DOHH2 (cell line): Measurements from ENCODE around the gene ASMTL.
"Not testable (repeated sequence)": the region's sequence is repeated elsewhere in the genome, so short reads cannot be mapped to it uniquely, and the experiment has no call there.

ENCODE experiments used
- EZH2phosphoT487 ChIP-seq: fragments of 200-600 bp; sonication (generic); IDR thresholded peaks from 2 replicates; pipeline ENCODE4 v1.6.1; 2017; ENCODE audit warnings: borderline replicate concordance, mild to moderate bottlenecking, antibody characterized with exemption, low read length, moderate library complexity, mixed read lengths
- TF ChIP-seq, protein P1 (sequence below): fragments of 200-600 bp; sonication (generic); IDR thresholded peaks from one replicate; pipeline ENCODE4 v1.5.1; 2014; ENCODE audit warnings: antibody characterized with exemption, mild to moderate bottlenecking, low read depth, low read length; ENCODE audit not compliant: poor library complexity, severe bottlenecking

DNA sequence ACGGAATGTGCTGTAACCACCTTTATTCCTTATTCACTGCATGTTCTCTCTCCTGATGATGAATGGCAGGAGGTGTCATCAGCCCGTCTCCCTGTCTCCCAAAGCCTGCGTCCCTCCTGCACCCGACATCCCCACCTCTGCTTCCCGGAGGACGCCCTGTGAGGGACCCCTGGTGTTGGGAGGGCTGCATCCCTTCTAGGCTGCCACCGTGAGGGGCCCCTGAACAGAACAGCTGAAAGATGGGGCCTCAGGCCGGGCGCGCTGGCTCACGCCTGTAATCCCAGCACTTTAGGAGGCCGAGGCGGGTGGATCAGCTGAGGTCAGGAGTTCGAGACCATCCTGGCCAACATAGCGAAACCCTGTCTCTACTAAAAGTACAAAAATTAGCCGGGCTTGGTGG, 26.4 kb downstream of the ASMTL start:
- TF ChIP-seq, protein P1, sequence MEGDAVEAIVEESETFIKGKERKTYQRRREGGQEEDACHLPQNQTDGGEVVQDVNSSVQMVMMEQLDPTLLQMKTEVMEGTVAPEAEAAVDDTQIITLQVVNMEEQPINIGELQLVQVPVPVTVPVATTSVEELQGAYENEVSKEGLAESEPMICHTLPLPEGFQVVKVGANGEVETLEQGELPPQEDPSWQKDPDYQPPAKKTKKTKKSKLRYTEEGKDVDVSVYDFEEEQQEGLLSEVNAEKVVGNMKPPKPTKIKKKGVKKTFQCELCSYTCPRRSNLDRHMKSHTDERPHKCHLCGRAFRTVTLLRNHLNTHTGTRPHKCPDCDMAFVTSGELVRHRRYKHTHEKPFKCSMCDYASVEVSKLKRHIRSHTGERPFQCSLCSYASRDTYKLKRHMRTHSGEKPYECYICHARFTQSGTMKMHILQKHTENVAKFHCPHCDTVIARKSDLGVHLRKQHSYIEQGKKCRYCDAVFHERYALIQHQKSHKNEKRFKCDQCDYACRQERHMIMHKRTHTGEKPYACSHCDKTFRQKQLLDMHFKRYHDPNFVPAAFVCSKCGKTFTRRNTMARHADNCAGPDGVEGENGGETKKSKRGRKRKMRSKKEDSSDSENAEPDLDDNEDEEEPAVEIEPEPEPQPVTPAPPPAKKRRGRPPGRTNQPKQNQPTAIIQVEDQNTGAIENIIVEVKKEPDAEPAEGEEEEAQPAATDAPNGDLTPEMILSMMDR, result not testable (repeated sequence)
- not testable (repeated sequence) for TF ChIP-seq EZH2phosphoT487
